MCF 10A (cell line): Measurements from ENCODE around the gene DIP2B. TPM values are rescaled to one million over a fixed set of nuclear protein-coding genes. Genes with fewer than 3 reads are reported as not detected.

Experiments
- BruUV-seq: library from RNA; stranded (reverse); fragments of 400-500 nt; replicated peaks from 2 replicates; lab custom pipeline; 2021; lab: Mats Ljungman, UMichigan
- CTCF ChIA-PET: fragments of 300-600 bp; sonication (Branson Sonifier 250); formaldehyde crosslinking; extraction: SDS; loops from one replicate; lab custom pipeline; 2021; ENCODE audit warnings: antibody characterized with exemption, inconsistent platforms; lab: Yijun Ruan, JAX
- POLR2A ChIA-PET: fragments of 300-600, 350-650 bp; sonication (Branson Sonifier 250); formaldehyde crosslinking; extraction: SDS; loops from one replicate; lab custom pipeline; 2020; ENCODE audit warnings: antibody characterized with exemption, inconsistent platforms; lab: Yijun Ruan, JAX
- DNase-seq: peaks from one replicate; pipeline ENCODE4 v3.0.0-alpha.2; 2018; ENCODE audit not compliant: unreplicated experiment
- H3K27ac Mint-ChIP-seq: one replicate; pipeline ENCODE4 v1.8.0; 2022; ENCODE audit warnings: mild to moderate bottlenecking, low read depth, mixed read lengths; ENCODE audit not compliant: unreplicated experiment
- H3K27me3 Mint-ChIP-seq: one replicate; pipeline ENCODE4 v1.8.0; 2022; ENCODE audit warnings: mixed read lengths; ENCODE audit not compliant: insufficient read depth, unreplicated experiment
- H3K36me3 Mint-ChIP-seq: one replicate; pipeline ENCODE4 v1.8.0; 2022; ENCODE audit warnings: mild to moderate bottlenecking, moderate library complexity, mixed read lengths; ENCODE audit not compliant: insufficient read depth, unreplicated experiment
- H3K4me1 Mint-ChIP-seq: one replicate; pipeline ENCODE4 v1.8.0; 2022; ENCODE audit warnings: mixed read lengths; ENCODE audit not compliant: insufficient read depth, unreplicated experiment
- H3K4me3 Mint-ChIP-seq: one replicate; pipeline ENCODE4 v1.8.0; 2022; ENCODE audit warnings: mild to moderate bottlenecking, moderate library complexity, mixed read lengths; ENCODE audit not compliant: unreplicated experiment
- H3K9me3 Mint-ChIP-seq: one replicate; pipeline ENCODE4 v1.8.0; 2022; ENCODE audit warnings: mixed read lengths; ENCODE audit not compliant: unreplicated experiment
- CTCF ChIP-seq: fragments of 200-600 bp; IDR thresholded peaks from one replicate; pipeline ENCODE4 v1.8.0; 2022; ENCODE audit warnings: antibody characterized with exemption, mild to moderate bottlenecking; ENCODE audit not compliant: unreplicated experiment
- intact Hi-C: fragments of 100-400 bp; cut with micrococcal nuclease; formaldehyde crosslinking; loops from 2 replicates; pipeline ENCODE4 v1.14.1; 2022
- total RNA-seq: library from RNA; stranded (reverse); gene quantifications from 2 replicates; pipeline ENCODE4 v1.2.3, GENCODE V29; 2022

Gene DIP2B
- total RNA-seq, 1 experiment from 2014 or later, result 18.8 TPM

- peak overlapping the region; percentile 33 for H3K4me3 Mint-ChIP-seq
- BruUV-seq, result no TSS peak
- no peak for DNase-seq
- H3K27me3 Mint-ChIP-seq, result no peaks in the 10 kb centered on the region
- intact Hi-C loops, result no loop called here
- H3K27ac Mint-ChIP-seq, result peak overlapping the region; percentile 61
- H3K4me1 Mint-ChIP-seq, result peaks cover 54% of the 10 kb centered on the region
- no peaks in the 10 kb centered on the region for H3K36me3 Mint-ChIP-seq
- no peak for TF ChIP-seq CTCF
- no peaks in the 10 kb centered on the region for H3K9me3 Mint-ChIP-seq
- POLR2A ChIA-PET, result interaction anchor here (0.6 to 7.2 kb wide), 8 partner anchors 22 to 113 kb away, joined by 3 to 77 read pairs (median 4); partner anchors contain the start of gene DIP2B
- CTCF ChIA-PET, result interaction anchor here (0.5 to 3.3 kb wide), 2 partner anchors 19 to 114 kb away, joined by 3 to 21 read pairs; partner anchors contain the start of gene DIP2B
These were observed 114.3 kb downstream of the DIP2B start for GRCh38 chr12:50618864-50619609.

DNA sequence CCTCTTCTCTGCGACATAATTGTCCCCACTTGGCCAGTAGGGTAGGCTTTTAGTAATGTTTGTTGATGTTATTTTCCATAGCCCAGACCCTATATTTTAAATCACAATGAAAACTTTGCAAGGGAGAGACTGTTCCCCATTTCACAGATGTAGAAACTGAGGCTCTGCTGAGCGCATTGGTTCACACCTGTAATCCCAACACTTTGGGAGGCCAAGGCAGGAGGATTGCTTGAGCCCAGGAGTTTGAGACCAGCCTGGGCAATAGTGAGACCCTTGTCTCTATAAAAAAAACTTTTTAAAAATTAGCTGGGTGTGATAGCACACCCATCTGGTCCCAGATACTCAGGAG, 114.8 kb downstream of the DIP2B start:
- BruUV-seq, result no TSS peak
- Mint-ChIP-seq H3K9me3 (no peaks in the 10 kb centered on the region), H3K27me3 (no peaks in the 10 kb centered on the region), H3K36me3 (no peaks in the 10 kb centered on the region), H3K4me1 (peaks cover 54% of the 10 kb centered on the region), H3K27ac (peak overlapping the region; percentile 61), H3K4me3 (peak overlapping the region; percentile 33)
- ChIA-PET POLR2A (interaction anchor here (1.2 to 7.2 kb wide), 9 partner anchors 16 to 113 kb away, joined by 3 to 77 read pairs (median 9); partner anchors contain the start of gene DIP2B), CTCF (interaction anchor here (0.5 to 3.3 kb wide), 4 partner anchors 19 to 115 kb away, joined by 3 to 21 read pairs (median 5); partner anchors contain the start of gene DIP2B)
- DNase-seq, result no peak
- intact Hi-C loops, result no loop called here
- no peak for TF ChIP-seq CTCF

DNA sequence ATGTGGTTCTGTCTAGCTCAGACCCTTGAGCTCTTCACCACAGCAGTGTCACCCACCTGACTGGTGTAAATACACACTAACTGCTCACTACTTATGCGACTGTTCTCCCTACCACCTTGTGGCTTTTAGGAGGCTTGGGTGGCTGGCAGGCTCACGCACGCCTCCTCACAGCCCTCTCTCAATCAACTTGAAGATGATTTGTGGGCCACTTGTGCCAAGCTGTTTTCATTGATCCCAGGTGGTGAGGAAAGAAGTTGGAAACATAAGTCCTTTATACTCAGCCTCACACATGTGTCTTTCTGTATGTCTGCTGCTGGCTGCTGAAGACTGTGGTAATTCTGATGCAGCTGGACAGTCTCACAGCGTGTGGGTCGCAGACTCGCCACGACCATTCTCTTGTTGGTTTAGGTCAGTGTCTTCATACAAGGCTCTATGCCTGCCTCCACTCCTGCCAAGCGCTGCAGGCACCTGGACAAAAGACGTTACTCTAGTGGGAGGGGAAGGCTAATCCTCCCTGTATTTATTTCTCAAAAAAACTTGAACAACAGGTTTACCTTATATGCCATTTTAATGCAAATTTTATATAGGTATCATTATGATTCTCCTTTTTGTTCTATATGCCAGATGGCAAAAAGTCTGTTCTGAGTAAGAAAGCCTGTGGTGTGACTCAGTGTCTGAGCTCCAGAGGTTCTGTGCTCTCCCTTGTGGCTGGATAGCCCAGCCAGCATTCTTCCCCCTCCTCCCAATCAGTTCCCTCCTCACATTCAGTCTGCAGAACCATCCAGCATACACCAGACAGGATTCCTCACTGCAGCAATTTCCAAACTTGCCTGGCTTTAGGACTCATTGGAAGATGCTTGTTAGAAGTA, 115.6 kb downstream of the DIP2B start:
- no peaks in the 10 kb centered on the region for H3K36me3 Mint-ChIP-seq
- peak; percentile 61 for DNase-seq
- CTCF ChIA-PET, result interaction anchor here (0.6 to 3.3 kb wide), 9 partner anchors 14 to 116 kb away, joined by 3 to 21 read pairs (median 5); partner anchors contain the start of gene DIP2B
- no TSS peak for BruUV-seq
- no peak for TF ChIP-seq CTCF
- H3K27me3 Mint-ChIP-seq, result no peaks in the 10 kb centered on the region
- peak overlapping the region; percentile 61 for H3K27ac Mint-ChIP-seq
- no peaks in the 10 kb centered on the region for H3K9me3 Mint-ChIP-seq
- intact Hi-C loops, result loop anchor here (5.0 kb wide), 1 partner anchor 113 kb away; no protein-coding TSS in a partner anchor
- peaks cover 56% of the 10 kb centered on the region for H3K4me1 Mint-ChIP-seq
- POLR2A ChIA-PET, result interaction anchor here (0.7 to 7.2 kb wide), 15 partner anchors 9 to 146 kb away, joined by 3 to 77 read pairs (median 5); partner anchors contain the start of gene DIP2B
- H3K4me3 Mint-ChIP-seq, result peak overlapping the region; percentile 28
